Retinal pigment epithelial cell (primary cell): Measurements from ENCODE around the gene ITPK1.
A peak's percentile ranks its signal among the peaks of the same experiment; 100 is the strongest.

Source experiments
- DNase-seq: peaks from one replicate; pipeline ENCODE4 v3.0.0-alpha.2; 2010; ENCODE audit warnings: low read depth
- H3K4me3 ChIP-seq: 2 replicates; pipeline ENCODE4 v1.5.1; 2011; ENCODE audit warnings: mild to moderate bottlenecking, low read length, control low read depth, moderate library complexity
- TF ChIP-seq, protein P1 (sequence below): conservative IDR thresholded peaks from 2 replicates; pipeline ENCODE4 v1.5.1; 2011; ENCODE audit warnings: low read depth, low read length, control low read depth, inconsistent platforms

The ITPK1 gene

DNA sequence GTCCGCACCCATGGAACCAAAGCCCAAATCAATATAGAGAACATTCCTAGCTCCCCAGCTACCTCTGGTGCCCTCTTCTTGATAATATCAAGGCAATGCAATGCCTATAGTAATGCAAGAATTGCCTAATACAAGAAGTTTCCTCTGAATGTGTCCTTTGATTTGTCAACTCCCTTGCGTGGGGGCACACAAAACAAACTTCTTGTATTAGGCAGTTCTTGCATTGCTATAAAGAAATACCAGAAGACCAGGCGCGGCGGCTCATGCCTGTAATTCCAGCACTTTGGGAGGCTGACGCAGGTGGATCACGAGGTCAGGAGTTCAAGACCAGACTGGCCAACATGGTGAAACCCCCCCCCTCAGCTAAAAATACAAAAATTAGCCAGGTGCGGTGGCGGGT, 10.4 kb upstream of the ITPK1 start:
- DNase-seq = no peak
- TF ChIP-seq, protein P1, sequence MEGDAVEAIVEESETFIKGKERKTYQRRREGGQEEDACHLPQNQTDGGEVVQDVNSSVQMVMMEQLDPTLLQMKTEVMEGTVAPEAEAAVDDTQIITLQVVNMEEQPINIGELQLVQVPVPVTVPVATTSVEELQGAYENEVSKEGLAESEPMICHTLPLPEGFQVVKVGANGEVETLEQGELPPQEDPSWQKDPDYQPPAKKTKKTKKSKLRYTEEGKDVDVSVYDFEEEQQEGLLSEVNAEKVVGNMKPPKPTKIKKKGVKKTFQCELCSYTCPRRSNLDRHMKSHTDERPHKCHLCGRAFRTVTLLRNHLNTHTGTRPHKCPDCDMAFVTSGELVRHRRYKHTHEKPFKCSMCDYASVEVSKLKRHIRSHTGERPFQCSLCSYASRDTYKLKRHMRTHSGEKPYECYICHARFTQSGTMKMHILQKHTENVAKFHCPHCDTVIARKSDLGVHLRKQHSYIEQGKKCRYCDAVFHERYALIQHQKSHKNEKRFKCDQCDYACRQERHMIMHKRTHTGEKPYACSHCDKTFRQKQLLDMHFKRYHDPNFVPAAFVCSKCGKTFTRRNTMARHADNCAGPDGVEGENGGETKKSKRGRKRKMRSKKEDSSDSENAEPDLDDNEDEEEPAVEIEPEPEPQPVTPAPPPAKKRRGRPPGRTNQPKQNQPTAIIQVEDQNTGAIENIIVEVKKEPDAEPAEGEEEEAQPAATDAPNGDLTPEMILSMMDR = no peak
- no peak overlapping the region for H3K4me3 ChIP-seq

DNA sequence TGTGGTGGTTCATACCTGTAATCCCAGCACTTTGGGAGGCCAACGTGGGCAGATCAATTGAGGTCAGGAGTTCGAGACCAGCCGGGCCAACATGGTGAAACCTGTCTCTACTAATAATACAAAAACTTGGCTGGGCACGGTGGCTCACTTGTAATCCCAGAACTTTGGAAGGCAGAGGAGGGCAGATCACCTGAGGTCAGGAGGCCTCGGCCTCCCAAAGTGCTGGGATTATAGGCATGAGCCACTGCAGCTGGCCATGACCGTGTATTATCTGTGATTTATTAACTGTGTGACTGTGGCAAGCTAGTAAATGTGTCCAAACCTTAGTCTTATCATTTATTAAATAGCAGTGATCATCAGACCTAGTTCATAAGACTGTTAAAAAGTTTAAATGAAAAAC, 7.1 kb upstream of the ITPK1 start:
- H3K4me3 ChIP-seq = no peak overlapping the region
- TF ChIP-seq, protein P1 = no peak
- DNase-seq = no peak

- DNase-seq = no peak
- TF ChIP-seq, protein P1 = no peak
- H3K4me3 ChIP-seq = no peak overlapping the region
Observed at GRCh38 chr14:93121030-93121834, 5.5 kb upstream of the ITPK1 start.

DNA sequence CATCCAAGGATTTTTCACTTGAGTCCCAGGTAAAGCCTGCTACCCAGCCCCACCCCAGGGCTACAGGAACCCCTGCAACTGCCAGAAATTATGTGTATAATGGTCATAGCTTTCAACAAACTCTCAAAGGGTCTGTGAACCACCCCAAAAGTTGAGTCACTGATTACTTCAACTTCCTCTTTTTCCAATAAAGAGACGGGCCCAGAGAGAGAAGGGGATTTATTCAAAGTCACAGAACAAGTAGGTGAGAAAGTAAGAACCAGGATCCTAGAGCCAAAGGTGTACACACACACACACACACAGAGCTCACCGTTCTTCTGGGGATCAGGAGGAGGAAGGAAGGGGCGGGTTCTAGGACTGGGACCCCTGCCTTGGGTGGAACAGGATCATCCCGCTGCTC, 4.8 kb upstream of the ITPK1 start:
- TF ChIP-seq, protein P1 = no peak
- no peak overlapping the region for H3K4me3 ChIP-seq
- DNase-seq = no peak

DNA sequence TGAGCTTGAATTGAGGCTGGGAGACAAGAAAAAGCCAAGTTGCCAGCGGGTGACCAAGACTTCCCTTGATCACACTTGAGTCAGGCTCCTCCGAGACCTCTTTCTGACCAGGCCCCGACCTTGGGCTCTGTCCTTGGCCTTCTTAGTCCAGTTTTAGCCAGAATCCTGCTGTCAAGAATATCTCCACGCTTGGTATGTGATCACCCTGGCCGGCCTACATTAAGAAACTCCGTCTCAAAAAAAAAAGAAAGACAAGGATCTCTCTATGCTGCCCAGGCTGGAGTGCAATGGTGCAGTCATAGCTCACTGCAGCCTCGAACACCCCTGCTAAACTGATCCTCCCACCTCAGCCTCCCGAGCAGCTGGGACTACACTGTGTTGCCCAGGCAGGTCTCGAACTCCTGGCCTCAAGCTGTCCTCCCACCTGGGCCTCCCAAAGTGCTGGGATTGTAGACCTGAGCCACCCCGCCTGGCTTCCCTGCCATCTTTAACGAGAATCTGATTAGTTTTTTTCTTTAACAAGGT, 1.0 kb upstream of the ITPK1 start:
- peak overlapping the region; percentile 67 for H3K4me3 ChIP-seq
- TF ChIP-seq, protein P1 = no peak
- DNase-seq = no peak

DNA sequence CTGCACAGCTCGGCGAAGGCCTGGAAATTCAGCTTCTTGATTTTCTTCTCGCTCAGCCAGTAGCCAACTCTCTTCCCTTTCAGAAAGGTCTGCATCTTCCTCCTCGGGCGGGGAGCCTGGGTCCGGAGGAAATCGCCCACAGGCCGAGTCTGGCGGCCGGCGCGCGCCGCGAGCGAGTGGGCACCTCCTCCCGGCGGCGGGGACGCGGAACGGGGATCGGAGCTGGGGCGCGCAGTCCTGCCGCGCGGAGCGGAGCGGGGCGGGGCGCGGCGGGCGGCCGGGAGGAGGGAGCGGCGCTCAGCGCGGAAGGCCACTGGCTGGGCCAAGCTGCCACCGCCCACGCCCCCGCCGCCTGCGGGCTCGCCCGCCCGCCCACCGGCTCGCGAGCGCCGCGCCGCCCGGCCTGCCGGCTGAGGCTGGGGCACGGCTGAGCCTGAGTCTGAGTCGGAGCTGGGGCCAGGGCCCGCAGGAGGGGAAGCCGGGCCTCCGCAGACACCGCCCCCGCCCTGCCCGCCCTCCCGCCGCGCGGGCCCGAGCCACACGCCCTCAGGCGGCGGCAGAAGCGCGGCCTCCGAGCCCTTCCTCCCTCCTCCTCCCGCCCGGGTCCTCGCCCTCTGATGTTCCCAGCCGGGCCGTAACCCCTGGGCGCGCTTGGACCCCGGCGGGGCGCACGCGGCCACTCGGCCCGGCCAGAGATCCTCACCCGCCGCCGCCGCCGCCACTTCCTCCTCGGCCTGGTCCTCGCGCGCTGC, 480 bp downstream of the ITPK1 start:
- TF ChIP-seq, protein P1 = no peak
- peak; percentile 34 for DNase-seq
- peak overlapping the region; percentile 69 for H3K4me3 ChIP-seq
